HG03457 (cell line): ENCODE results near the gene DEFB115.
"Not testable (repeated sequence)": the region's sequence is repeated elsewhere in the genome, so short reads cannot be mapped to it uniquely, and the experiment has no call there.

ENCODE experiments used
- ATAC-seq: cut with Tn5 transposase; IDR thresholded peaks from one replicate; pipeline ENCODE4 v1.9.1; 2021; ENCODE audit warnings: moderate number of reproducible peaks; ENCODE audit not compliant: unreplicated experiment

DEFB115 gene

GRCh38 chr20:31257364-31257763, at the start of gene DEFB115:
Gene DEFB115 (plus strand): TSS chr20:31257664. CDS start chr20:31257664, 0 bp downstream.
- ATAC-seq = no peak

- no peak for ATAC-seq
These were observed 20.5 kb upstream of the DEFB115 start for GRCh38 chr20:31236953-31237352.

DNA sequence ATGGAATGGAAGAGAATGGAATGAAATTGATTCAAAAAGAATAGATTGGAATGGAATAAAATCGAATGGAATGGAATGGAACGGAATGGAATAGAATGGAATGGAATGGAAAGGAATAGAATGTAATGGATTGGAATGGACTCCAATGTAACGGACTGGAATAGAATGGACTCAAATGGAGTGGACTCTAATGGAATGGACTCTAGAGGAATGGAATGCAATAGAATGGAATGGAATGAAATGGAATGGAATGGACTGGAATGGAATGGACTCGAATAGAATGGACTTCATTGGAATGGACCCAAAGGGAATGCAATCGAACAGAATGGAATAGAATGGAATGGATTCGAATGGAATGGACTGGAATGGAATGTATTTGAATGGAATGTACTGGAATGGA, 19.7 kb upstream of the DEFB115 start:
- ATAC-seq = no peak

GRCh38 chr20:31239139-31239538, 18.3 kb upstream of the DEFB115 start:
- ATAC-seq = no peak

- no peak for ATAC-seq
These were observed 505 bp upstream of the DEFB115 start for GRCh38 chr20:31256959-31257358.

DNA sequence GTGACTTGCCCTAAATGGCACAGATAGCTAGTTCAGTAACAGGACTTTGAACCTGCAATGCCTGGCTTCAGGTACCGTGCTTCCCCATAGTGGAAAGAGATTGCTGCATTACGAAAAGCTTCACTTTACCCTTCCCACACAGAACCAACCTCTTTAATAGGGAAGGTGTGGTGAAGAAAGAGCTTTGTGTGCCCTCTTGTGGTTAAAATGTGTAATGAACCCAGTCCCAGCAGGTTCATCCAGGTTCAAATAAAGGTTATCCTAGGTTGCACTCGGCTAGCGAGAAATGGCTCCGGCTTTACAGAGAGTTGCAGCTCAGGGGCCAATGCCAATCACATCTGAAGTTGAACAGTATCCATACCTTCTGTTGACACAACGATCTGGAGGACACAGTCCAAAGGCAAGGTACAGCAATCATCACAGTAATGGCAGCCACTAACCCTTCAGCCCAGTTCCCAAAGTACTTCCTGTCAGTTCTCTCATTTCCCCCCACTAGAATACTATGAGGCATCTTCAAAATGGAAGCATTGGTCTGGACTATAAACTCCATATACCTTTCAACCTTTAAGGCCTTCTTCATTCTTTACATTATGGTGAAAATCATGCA, 3.0 kb downstream of the DEFB115 start:
- ATAC-seq = no peak

GRCh38 chr20:31274441-31274840, 17.0 kb downstream of the DEFB115 start:
- no peak for ATAC-seq

DNA sequence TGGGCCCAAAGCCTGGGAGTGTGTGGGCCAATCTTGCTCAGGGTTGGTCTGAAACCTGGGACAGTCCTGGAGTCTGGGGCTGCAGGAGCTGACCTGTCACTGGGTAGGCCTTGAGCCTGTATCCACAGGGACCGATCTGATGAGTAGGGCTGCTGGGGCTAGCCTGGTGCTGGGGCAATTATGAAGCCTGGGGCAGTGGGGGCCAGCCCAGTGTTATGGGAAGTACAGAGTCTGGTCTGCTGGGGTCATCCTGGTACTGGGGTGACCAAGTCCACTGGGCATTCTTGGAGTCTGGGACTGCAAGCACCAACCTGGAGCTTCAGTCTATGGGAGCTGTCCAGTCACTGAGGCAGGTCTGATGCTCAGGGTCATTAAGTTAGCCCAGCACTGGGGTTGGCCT, 20.7 kb downstream of the DEFB115 start:
- no peak for ATAC-seq

DNA sequence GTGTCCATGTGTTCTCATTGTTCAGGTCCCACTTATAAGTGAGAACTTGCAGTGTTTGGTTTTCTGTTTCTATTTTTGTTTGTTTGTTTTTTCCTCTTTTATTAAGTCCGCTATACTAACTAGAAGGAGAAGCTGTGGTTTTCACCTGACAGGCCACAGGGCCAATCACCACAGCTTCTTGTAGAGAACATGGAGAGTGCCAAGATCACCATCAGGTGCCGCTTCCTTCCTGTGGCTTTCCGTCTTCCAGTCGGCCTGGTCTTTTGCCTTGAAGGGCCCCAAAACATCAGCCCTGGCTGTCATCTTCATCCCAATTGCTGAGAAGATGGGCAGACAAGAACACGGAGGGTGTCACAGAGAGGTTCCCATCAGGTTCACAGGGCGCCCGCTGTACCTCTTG, 27.5 kb downstream of the DEFB115 start:
- ATAC-seq = not testable (repeated sequence)

DNA sequence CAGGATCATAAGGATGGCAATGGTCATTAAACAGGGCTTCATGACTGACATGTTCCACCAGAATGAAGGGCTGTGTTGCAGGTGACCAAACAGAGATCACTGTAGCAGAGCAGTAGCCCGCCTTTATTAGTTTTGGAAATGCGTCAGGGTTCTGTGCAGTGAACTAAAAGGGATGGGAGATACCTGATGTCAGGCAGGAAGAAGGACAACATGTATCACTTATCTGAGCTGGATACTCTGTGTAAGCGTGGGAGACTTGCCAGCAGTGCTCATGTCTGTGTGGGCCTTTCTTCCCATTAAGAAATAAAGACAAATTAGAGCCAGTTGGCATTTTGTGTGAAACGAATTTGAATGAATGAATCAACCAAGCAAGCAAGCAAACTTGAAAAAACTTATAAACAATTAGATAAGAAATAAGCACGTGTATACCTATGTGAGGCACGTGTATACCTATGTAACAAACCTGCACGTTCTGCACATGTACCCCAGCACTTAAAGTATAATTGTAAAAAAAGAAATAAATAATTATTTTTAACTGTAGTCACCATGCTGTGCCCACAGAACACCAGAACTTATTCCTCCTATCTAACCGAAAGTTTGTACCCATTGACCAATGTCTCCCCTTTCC, 51.2 kb downstream of the DEFB115 start, which contains the start of gene DEFB116:
DEFB116 (minus strand) TSS at position 51 of the 628 bp plus-strand sequence; CDS start at position 51, 0 bp downstream.
- no peak for ATAC-seq
